ENCODE measurements around the gene LAMC2. TPM values are rescaled to one million over a fixed set of nuclear protein-coding genes. Genes with fewer than 3 reads are reported as not detected.
A peak's percentile ranks its signal among the peaks of the same experiment; 100 is the strongest.

Gene LAMC2
- total RNA-seq, 2 experiments from 2014 or later: 0.38 TPM; not detected in 1

DNA sequence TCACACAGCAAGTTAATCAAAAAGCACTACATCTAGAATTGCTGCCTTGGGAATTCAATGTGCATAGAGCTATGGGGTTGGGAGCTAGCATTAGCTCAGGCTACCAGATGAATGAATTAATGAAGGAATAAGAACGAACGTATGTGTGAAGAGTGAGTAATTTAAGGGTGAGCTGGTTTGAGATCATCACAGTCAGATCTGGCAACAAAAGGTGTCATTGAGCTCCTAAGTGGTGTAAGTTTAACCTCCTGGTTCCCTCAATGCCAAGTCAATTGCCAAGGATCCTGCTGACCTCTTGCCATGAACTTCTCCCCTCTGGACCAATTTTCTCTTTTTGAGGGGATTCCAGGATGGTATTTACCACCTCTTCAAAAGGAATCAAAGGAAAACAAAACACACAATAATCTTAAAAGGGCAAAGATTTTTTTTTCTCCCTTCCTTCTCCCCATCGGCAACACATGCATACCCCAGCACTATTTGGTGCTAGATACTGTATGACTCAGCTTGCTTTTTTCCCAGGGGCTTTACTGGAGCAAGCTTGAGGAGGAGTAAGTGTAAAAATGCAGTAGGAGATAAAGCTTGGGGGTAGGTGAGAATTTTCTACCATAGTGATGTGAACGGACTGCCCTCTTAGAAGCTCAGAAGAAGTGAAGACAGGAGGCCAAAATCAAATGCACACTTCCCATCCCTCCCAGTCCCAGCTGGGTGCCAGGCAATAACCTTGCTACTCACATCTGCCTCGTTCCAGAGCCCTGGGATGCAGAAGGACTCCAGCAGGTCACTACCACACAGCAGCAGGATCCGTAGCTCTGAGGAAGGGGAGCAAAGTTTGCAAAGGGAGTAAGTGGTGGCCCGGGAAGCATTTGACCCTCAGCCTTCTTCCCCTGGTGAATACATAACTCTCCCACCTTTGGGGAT lies 92.0 kb downstream of the LAMC2 start:
- no peaks in the 10 kb centered on the region for H3K9me2 ChIP-seq (ENCODE audit: insufficient read depth, low read length)
- intact Hi-C loops (cut with micrococcal nuclease; ENCODE audit: unreplicated experiment): no loop called here
- no peak overlapping the region for H3K27ac ChIP-seq (ENCODE audit: low read depth, low read length, poor library complexity, severe bottlenecking)
- DNase-seq (ENCODE audit: low spot score): no peak
- POLR2A ChIA-PET: interaction anchor here (0.6 to 1.7 kb wide), 5 partner anchors 11 to 783 kb away, joined by 3 to 4 read pairs (median 3); no protein-coding TSS in a partner anchor
- H4K20me1 ChIP-seq (ENCODE audit: insufficient read depth, low read length): no peaks in the 10 kb centered on the region
- CTCF ChIA-PET (ENCODE audit: unreplicated experiment): interaction anchor here (1.0 kb wide), 1 partner anchor 10 kb away, joined by 4 read pairs; no protein-coding TSS in a partner anchor
- BruUV-seq (replicated peaks): no TSS peak
- H3K36me3 ChIP-seq (ENCODE audit: insufficient read depth, low read length): no peaks in the 10 kb centered on the region
- no peak overlapping the region for H3K4me3 ChIP-seq (ENCODE audit: low read depth, low read length, poor library complexity, severe bottlenecking)
- no peak overlapping the region for H2AFZ ChIP-seq (ENCODE audit: low read length)
- no peak overlapping the region for H3K4me2 ChIP-seq (ENCODE audit: low read length)
- no peaks in the 10 kb centered on the region for H3K79me2 ChIP-seq (ENCODE audit: insufficient read depth, low read depth, low read length)
- H3K4me1 ChIP-seq (ENCODE audit: insufficient read depth, low read length, poor library complexity, severe bottlenecking): no peaks in the 10 kb centered on the region
- no peaks in the 10 kb centered on the region for H3K9me3 ChIP-seq (ENCODE audit: low read length)
- no peak for TF ChIP-seq CTCF (conservative IDR thresholded peaks at IDR 0.05; ENCODE audit: low read length)

DNA sequence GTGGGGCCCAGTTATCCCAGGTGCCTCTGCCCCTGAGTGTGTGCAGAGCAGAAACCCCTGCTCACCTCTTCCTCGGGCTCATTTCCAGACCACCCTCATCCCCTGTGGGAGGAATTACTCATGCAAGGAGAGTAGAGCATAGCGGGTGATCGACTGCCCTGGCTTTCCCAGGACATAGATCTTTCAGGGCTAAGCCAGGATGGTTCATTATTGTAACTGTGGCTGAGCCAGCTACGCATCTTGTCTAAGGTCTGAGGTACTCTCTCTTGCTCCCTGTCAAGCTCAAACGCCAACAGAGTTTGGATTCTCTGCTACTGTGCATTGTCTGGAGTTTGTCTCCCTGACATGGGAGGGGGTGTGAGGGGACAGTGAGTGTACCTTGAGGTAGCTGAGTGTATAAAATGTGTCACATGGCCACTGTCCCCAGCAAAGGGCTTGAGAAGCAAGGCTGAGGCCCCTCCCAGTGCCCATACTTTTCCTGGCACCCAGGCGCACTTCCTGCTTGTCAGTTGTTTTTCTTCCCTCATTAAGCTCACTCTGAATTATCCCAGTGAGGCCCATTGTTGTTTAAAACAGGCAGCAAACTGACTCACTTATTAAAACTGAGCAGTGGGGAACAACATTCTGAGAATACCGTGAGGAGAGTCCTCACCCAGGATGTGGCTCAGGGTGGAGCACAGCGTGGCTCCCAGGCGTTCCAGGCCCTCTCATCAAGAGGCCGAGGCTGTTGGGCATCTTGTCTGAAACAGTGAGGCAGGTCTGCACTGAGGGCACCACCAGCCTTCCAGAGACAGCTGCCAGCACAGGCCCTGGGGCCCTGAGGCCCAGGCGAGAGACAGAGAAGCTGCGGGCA lies 92.9 kb downstream of the LAMC2 start:
- no peak overlapping the region for H3K27ac ChIP-seq (ENCODE audit: low read depth, low read length, poor library complexity, severe bottlenecking)
- H3K4me2 ChIP-seq (ENCODE audit: low read length): no peak overlapping the region
- peak overlapping the region; percentile 12; the same call in 1 of the 2 replicates for H2AFZ ChIP-seq (ENCODE audit: low read length)
- H3K79me2 ChIP-seq (ENCODE audit: insufficient read depth, low read depth, low read length): no peaks in the 10 kb centered on the region
- ChIA-PET POLR2A (interaction anchor here (0.6 to 1.7 kb wide), 2 partner anchors 12 to 348 kb away, joined by 3 to 4 read pairs; no protein-coding TSS in a partner anchor), CTCF (ENCODE audit: unreplicated experiment) (interaction anchor here (1.0 kb wide), 1 partner anchor 11 kb away, joined by 4 read pairs; no protein-coding TSS in a partner anchor)
- BruUV-seq (replicated peaks): no TSS peak
- H3K36me3 ChIP-seq (ENCODE audit: insufficient read depth, low read length): no peaks in the 10 kb centered on the region
- no peak overlapping the region for H3K4me3 ChIP-seq (ENCODE audit: low read depth, low read length, poor library complexity, severe bottlenecking)
- intact Hi-C loops (cut with micrococcal nuclease; ENCODE audit: unreplicated experiment): no loop called here
- H3K4me1 ChIP-seq (ENCODE audit: insufficient read depth, low read length, poor library complexity, severe bottlenecking): no peaks in the 10 kb centered on the region
- no peaks in the 10 kb centered on the region for H3K9me2 ChIP-seq (ENCODE audit: insufficient read depth, low read length)
- no peak for DNase-seq (ENCODE audit: low spot score)
- no peak for TF ChIP-seq CTCF (conservative IDR thresholded peaks at IDR 0.05; ENCODE audit: low read length)
- H4K20me1 ChIP-seq (ENCODE audit: insufficient read depth, low read length): no peaks in the 10 kb centered on the region
- no peaks in the 10 kb centered on the region for H3K9me3 ChIP-seq (ENCODE audit: low read length)
